ENCODE measurements around the gene KCNS3.

KCNS3 gene

DNA sequence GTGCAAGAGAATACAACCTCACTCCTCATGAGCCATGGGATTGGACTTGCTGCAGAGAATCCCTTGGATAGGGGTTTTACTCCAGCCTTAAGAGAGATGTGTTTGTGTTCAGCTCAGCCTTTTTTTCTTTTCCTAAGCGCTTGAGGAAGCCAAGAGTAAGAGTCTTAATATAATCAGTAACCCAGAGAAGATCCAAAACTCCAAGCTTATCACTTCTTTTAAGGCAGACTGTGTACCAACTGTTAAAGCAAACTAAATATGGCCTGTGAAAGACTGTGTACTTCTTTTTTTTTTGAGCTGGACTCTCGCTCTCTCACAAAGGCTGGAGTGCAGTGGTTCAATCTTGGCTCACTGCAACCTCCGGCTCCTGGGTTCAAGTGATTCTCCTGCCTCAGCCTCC, 31.8 kb upstream of the KCNS3 start:
- DNase-seq (ENCODE audit: low read depth) = no peak
- no peak overlapping the region for H3K4me3 ChIP-seq (ENCODE audit: low read length)
- TF ChIP-seq, protein P1, sequence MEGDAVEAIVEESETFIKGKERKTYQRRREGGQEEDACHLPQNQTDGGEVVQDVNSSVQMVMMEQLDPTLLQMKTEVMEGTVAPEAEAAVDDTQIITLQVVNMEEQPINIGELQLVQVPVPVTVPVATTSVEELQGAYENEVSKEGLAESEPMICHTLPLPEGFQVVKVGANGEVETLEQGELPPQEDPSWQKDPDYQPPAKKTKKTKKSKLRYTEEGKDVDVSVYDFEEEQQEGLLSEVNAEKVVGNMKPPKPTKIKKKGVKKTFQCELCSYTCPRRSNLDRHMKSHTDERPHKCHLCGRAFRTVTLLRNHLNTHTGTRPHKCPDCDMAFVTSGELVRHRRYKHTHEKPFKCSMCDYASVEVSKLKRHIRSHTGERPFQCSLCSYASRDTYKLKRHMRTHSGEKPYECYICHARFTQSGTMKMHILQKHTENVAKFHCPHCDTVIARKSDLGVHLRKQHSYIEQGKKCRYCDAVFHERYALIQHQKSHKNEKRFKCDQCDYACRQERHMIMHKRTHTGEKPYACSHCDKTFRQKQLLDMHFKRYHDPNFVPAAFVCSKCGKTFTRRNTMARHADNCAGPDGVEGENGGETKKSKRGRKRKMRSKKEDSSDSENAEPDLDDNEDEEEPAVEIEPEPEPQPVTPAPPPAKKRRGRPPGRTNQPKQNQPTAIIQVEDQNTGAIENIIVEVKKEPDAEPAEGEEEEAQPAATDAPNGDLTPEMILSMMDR (conservative IDR thresholded peaks at IDR 0.05; ENCODE audit: low read depth, low read length) = no peak

GRCh38 chr2:17847236-17847635, 31.2 kb upstream of the KCNS3 start:
- TF ChIP-seq, protein P1 (conservative IDR thresholded peaks at IDR 0.05; ENCODE audit: low read depth, low read length) = no peak
- H3K4me3 ChIP-seq (ENCODE audit: low read length) = no peak overlapping the region
- no peak for DNase-seq (ENCODE audit: low read depth)

DNA sequence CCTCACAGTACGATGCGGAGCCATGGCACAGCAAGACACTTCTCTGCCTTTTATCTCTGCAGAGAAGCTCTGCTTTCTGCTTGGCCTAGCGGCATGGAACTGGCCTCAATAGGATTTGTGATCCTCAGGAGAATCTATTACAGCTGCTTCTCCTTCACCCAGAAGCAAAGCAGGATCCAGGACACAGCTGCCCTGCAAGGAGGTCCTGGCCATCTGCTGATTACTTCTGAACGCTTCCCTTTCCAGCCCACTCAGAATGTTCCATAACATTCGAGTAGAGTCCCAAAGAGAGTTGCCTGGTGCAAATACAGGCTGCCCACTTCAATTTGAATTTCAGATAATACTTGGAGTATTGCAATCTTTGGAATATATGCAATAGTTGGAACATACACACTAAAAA, 29.2 kb upstream of the KCNS3 start:
- no peak overlapping the region for H3K4me3 ChIP-seq (ENCODE audit: low read length)
- TF ChIP-seq, protein P1 (conservative IDR thresholded peaks at IDR 0.05; ENCODE audit: low read depth, low read length) = no peak
- DNase-seq (ENCODE audit: low read depth) = no peak

DNA sequence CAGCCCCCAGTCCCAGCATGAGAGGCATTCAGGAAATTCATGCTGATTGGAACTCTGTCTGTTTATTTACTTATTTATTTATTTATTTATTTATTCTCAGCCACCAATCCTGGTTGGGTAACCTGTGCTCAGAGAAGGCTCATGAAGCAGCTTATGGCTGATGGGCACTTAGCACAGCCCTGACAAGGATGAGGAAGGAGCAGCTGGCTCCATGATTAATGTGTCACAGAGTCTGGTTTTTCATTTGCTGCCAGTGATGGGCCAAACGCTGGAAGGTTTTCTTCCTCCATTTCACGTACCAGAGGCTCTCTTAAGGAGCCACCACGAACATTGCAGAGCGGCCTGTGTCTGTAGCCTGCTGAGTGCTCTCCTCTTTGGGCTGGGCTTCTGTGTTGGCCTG, 28.3 kb upstream of the KCNS3 start:
- no peak overlapping the region for H3K4me3 ChIP-seq (ENCODE audit: low read length)
- TF ChIP-seq, protein P1 (conservative IDR thresholded peaks at IDR 0.05; ENCODE audit: low read depth, low read length) = no peak
- no peak for DNase-seq (ENCODE audit: low read depth)

GRCh38 chr2:17851731-17852585, 26.5 kb upstream of the KCNS3 start:
- DNase-seq (ENCODE audit: low read depth) = peak; percentile 85
- H3K4me3 ChIP-seq (ENCODE audit: low read length) = no peak overlapping the region
- TF ChIP-seq, protein P1 (conservative IDR thresholded peaks at IDR 0.05; ENCODE audit: low read depth, low read length) = peak; percentile 88

DNA sequence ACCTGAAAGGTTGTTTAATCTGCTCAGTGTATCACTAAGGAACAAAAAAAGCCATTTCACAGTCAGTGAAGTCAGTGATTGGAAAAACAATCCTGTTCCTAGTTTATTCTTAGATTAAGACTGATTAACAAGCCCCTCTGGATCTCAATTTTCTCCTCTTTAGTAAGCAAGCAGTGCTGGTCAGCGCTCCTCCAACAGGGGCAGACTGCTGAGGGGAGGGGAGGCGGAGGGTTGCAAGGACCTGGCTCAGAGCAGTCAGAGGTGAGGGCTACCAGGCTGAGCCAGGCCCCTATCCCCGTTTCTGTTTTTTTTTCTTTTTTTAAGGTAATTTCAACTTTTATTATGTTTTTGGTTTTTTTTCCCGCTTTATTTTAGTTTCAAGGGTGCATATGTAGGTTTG, 24.7 kb upstream of the KCNS3 start:
- TF ChIP-seq, protein P1 (conservative IDR thresholded peaks at IDR 0.05; ENCODE audit: low read depth, low read length) = peak; percentile 18
- DNase-seq (ENCODE audit: low read depth) = no peak
- no peak overlapping the region for H3K4me3 ChIP-seq (ENCODE audit: low read length)

DNA sequence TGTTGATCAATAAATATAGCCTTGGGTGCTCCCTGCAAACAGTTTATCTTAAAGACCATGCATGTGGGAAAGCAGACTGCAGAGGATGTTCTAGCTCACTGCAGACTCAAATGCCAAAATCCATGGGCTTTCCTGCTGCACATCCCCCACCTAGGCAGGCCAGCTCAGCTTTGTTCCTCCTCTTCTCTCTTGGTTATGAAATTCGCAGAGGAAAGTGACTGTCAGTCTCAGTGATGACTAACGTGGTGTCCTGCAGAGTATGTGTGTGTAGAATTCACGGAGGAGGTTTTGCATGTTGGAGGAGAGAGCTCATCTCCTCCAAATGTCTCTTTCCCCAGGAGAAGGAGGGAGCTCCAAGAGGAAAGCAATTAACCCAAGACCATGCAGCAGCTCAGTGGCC, 21.4 kb upstream of the KCNS3 start:
- TF ChIP-seq, protein P1 (conservative IDR thresholded peaks at IDR 0.05; ENCODE audit: low read depth, low read length) = no peak
- DNase-seq (ENCODE audit: low read depth) = no peak
- no peak overlapping the region for H3K4me3 ChIP-seq (ENCODE audit: low read length)

Data from retinal pigment epithelial cell (primary cell).